GM23338 (cell line): ENCODE results near the gene TMEM207. TPM values are rescaled to one million over a fixed set of nuclear protein-coding genes. Genes with fewer than 3 reads are reported as not detected.

Experiments used
- ATAC-seq: fragments of 200-7000 bp; cut with Tn5 transposase; 3 replicates; pipeline ENCODE4 v1.9.1; 2020
- DNase-seq: peaks from one replicate; pipeline ENCODE4 v3.0.0-alpha.2; 2015; ENCODE audit warnings: low spot score
- H2AFZ ChIP-seq: fragments of 200-600 bp; sonication (generic); 2 replicates; pipeline ENCODE4 v1.8.0; 2016; ENCODE audit warnings: antibody characterized with exemption, mild to moderate bottlenecking, moderate library complexity
- H3F3A ChIP-seq: fragments of 200-600 bp; sonication (generic); replicated peaks from 2 replicates; pipeline ENCODE4 v1.8.0; 2017; ENCODE audit warnings: antibody characterized with exemption, mixed run types, low read depth
- H3K27ac ChIP-seq: fragments of 200-600 bp; sonication (generic); 2 replicates; pipeline ENCODE4 v1.6.1; 2016; ENCODE audit warnings: low read depth
- H3K27me3 ChIP-seq: fragments of 200-600 bp; sonication (generic); 2 replicates; pipeline ENCODE4 v1.8.0; 2016; ENCODE audit warnings: mild to moderate bottlenecking, mixed run types, moderate library complexity; ENCODE audit not compliant: insufficient read depth
- H3K36me3 ChIP-seq: fragments of 200-600 bp; sonication (generic); 2 replicates; pipeline ENCODE4 v1.8.0; 2016; ENCODE audit warnings: mild to moderate bottlenecking; ENCODE audit not compliant: insufficient read depth
- H3K4me1 ChIP-seq: fragments of 200-600 bp; sonication (generic); 2 replicates; pipeline ENCODE4 v1.8.0; 2016; ENCODE audit warnings: mild to moderate bottlenecking, moderate library complexity; ENCODE audit not compliant: insufficient read depth
- H3K4me2 ChIP-seq: fragments of 200-600 bp; sonication (generic); 2 replicates; pipeline ENCODE4 v1.7.1; 2017; ENCODE audit warnings: mixed run types
- H3K4me3 ChIP-seq: fragments of 200-600 bp; sonication (generic); 2 replicates; pipeline ENCODE4 v1.6.1; 2016; ENCODE audit warnings: mixed run types
- H3K79me2 ChIP-seq: fragments of 200-600 bp; sonication (generic); replicated peaks from 2 replicates; pipeline ENCODE4 v1.8.0; 2017; ENCODE audit warnings: mild to moderate bottlenecking; ENCODE audit not compliant: insufficient read depth
- H3K9me2 ChIP-seq: fragments of 200-600 bp; sonication (generic); 2 replicates; pipeline ENCODE4 v1.8.0; 2017; ENCODE audit not compliant: insufficient read depth
- H4K20me1 ChIP-seq: fragments of 200-600 bp; sonication (generic); replicated peaks from 2 replicates; pipeline ENCODE4 v1.8.0; 2017; ENCODE audit warnings: mild to moderate bottlenecking; ENCODE audit not compliant: insufficient read depth
- H3K27ac Mint-ChIP-seq: 2 replicates; pipeline ENCODE4 v1.8.0; 2020; ENCODE audit warnings: inconsistent platforms, mild to moderate bottlenecking, moderate library complexity, mixed read lengths
- H3K27me3 Mint-ChIP-seq: 3 replicates; pipeline ENCODE4 v1.8.0; 2022; ENCODE audit warnings: low read depth, mild to moderate bottlenecking, moderate library complexity, mixed read lengths, inconsistent platforms; ENCODE audit not compliant: insufficient read depth, poor library complexity
- H3K36me3 Mint-ChIP-seq: 3 replicates; pipeline ENCODE4 v1.8.0; 2021; ENCODE audit warnings: low read depth, mild to moderate bottlenecking, inconsistent platforms, moderate library complexity, mixed read lengths
- H3K4me1 Mint-ChIP-seq: 3 replicates; pipeline ENCODE4 v1.8.0; 2020; ENCODE audit warnings: mild to moderate bottlenecking, inconsistent platforms, mixed read lengths
- H3K4me3 Mint-ChIP-seq: 3 replicates; pipeline ENCODE4 v1.8.0; 2021; ENCODE audit warnings: moderate library complexity, mild to moderate bottlenecking, inconsistent platforms, mixed read lengths
- H3K9me3 Mint-ChIP-seq: 3 replicates; pipeline ENCODE4 v1.8.0; 2020; ENCODE audit warnings: moderate library complexity, mild to moderate bottlenecking, inconsistent platforms, mixed read lengths
- CREB1 ChIP-seq: fragments of 250-450 bp; sonication (Bioruptor Pico); IDR thresholded peaks from 2 replicates; pipeline ENCODE4 v1.5.0; 2020; ENCODE audit warnings: low read depth, mild to moderate bottlenecking, moderate library complexity
- CTCF ChIP-seq, 2 experiments: fragments of 200-600 bp in 1 of 2; sonication (generic) in 1 of 2; conservative IDR thresholded peaks; 2 replicates each; pipeline versions ENCODE4 v1.5.1 to v1.6.1; 2016 to 2017; ENCODE audit warnings: antibody characterized with exemption in 2 of 2, low read depth in 2 of 2, mild to moderate bottlenecking in 2 of 2, moderate library complexity in 1 of 2
- EZH2 ChIP-seq: fragments of 200-600 bp; sonication (generic); IDR thresholded peaks from one replicate; pipeline ENCODE4 v1.8.0; 2017; ENCODE audit warnings: antibody characterized with exemption, mild to moderate bottlenecking, low read depth; ENCODE audit not compliant: unreplicated experiment
- JUNB ChIP-seq: IDR thresholded peaks from one replicate; pipeline ENCODE4 v1.6.1; 2016; ENCODE audit warnings: antibody characterized with exemption; ENCODE audit not compliant: unreplicated experiment
- NANOG ChIP-seq: IDR thresholded peaks from 2 replicates; pipeline ENCODE4 v1.6.1; 2016; ENCODE audit warnings: antibody characterized with exemption, borderline replicate concordance
- REST ChIP-seq: IDR thresholded peaks from one replicate; pipeline ENCODE4 v1.6.1; 2018; ENCODE audit warnings: antibody characterized with exemption; ENCODE audit not compliant: unreplicated experiment
- STAT1 ChIP-seq: IDR thresholded peaks from one replicate; pipeline ENCODE4 v1.6.1; 2016; ENCODE audit warnings: antibody characterized with exemption; ENCODE audit not compliant: unreplicated experiment
- ZNF114 ChIP-seq: fragments of 250-450 bp; sonication (Bioruptor Pico); IDR thresholded peaks from 2 replicates; pipeline ENCODE4 v1.5.0; 2020; ENCODE audit warnings: mild to moderate bottlenecking, moderate library complexity
- ZNF331 ChIP-seq: fragments of 250-450 bp; sonication (Bioruptor Pico); IDR thresholded peaks from 2 replicates; pipeline ENCODE4 v1.5.0; 2020; ENCODE audit warnings: low read depth, mild to moderate bottlenecking, moderate library complexity
- polyA plus RNA-seq: library from polyadenylated mRNA; unstranded; fragments of >200 nt; fragmentation: Nextera tagmentation; extraction: Ambion mirVana; gene quantifications from 2 replicates; pipeline ENCODE4 v1.2.1, GENCODE V29; 2016
- total RNA-seq: library from RNA; depleted of rRNA; stranded (reverse); fragments of >200 nt; shearing (Covaris generic); gene quantifications from 2 replicates; pipeline ENCODE4 v1.2.3, GENCODE V29; 2014
- TF ChIP-seq, protein P1 (sequence below): fragments of 250-450 bp; sonication (Bioruptor Pico); IDR thresholded peaks from 2 replicates; pipeline ENCODE4 v1.5.0; 2020; ENCODE audit warnings: mild to moderate bottlenecking, moderate library complexity

TMEM207 gene
- total and polyA plus RNA-seq, 2 experiments from 2014 or later, result not detected

- TF ChIP-seq, protein P1, sequence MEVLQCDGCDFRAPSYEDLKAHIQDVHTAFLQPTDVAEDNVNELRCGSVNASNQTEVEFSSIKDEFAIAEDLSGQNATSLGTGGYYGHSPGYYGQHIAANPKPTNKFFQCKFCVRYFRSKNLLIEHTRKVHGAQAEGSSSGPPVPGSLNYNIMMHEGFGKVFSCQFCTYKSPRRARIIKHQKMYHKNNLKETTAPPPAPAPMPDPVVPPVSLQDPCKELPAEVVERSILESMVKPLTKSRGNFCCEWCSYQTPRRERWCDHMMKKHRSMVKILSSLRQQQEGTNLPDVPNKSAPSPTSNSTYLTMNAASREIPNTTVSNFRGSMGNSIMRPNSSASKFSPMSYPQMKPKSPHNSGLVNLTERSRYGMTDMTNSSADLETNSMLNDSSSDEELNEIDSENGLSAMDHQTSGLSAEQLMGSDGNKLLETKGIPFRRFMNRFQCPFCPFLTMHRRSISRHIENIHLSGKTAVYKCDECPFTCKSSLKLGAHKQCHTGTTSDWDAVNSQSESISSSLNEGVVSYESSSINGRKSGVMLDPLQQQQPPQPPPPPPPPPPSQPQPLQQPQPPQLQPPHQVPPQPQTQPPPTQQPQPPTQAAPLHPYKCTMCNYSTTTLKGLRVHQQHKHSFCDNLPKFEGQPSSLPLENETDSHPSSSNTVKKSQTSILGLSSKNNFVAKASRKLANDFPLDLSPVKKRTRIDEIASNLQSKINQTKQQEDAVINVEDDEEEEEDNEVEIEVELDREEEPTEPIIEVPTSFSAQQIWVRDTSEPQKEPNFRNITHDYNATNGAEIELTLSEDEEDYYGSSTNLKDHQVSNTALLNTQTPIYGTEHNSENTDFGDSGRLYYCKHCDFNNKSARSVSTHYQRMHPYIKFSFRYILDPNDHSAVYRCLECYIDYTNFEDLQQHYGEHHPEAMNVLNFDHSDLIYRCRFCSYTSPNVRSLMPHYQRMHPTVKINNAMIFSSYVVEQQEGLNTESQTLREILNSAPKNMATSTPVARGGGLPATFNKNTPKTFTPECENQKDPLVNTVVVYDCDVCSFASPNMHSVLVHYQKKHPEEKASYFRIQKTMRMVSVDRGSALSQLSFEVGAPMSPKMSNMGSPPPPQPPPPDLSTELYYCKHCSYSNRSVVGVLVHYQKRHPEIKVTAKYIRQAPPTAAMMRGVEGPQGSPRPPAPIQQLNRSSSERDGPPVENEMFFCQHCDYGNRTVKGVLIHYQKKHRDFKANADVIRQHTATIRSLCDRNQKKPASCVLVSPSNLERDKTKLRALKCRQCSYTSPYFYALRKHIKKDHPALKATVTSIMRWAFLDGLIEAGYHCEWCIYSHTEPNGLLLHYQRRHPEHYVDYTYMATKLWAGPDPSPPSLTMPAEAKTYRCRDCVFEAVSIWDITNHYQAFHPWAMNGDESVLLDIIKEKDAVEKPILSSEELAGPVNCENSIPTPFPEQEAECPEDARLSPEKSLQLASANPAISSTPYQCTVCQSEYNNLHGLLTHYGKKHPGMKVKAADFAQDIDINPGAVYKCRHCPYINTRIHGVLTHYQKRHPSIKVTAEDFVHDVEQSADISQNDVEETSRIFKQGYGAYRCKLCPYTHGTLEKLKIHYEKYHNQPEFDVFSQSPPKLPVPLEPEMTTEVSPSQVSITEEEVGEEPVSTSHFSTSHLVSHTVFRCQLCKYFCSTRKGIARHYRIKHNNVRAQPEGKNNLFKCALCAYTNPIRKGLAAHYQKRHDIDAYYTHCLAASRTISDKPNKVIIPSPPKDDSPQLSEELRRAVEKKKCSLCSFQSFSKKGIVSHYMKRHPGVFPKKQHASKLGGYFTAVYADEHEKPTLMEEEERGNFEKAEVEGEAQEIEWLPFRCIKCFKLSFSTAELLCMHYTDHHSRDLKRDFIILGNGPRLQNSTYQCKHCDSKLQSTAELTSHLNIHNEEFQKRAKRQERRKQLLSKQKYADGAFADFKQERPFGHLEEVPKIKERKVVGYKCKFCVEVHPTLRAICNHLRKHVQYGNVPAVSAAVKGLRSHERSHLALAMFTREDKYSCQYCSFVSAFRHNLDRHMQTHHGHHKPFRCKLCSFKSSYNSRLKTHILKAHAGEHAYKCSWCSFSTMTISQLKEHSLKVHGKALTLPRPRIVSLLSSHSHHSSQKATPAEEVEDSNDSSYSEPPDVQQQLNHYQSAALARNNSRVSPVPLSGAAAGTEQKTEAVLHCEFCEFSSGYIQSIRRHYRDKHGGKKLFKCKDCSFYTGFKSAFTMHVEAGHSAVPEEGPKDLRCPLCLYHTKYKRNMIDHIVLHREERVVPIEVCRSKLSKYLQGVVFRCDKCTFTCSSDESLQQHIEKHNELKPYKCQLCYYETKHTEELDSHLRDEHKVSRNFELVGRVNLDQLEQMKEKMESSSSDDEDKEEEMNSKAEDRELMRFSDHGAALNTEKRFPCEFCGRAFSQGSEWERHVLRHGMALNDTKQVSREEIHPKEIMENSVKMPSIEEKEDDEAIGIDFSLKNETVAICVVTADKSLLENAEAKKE (CRISPR knock-in tag), result no peak
- TF ChIP-seq CTCF (conservative IDR thresholded peaks at IDR 0.05; ENCODE audit: low read depth in 2 of 2), result no peak
Measured at GRCh38 chr3:190433626-190434025, 16.1 kb downstream of the TMEM207 start (continued).

- H3K4me2 ChIP-seq, result no peak overlapping the region
- H3K27ac Mint-ChIP-seq, result no peak overlapping the region
- no peaks in the 10 kb centered on the region for H3K4me1 ChIP-seq
- no peaks in the 10 kb centered on the region for H3K4me1 Mint-ChIP-seq
- H3K4me3 Mint-ChIP-seq, result no peak overlapping the region
- peaks cover 2% of the 10 kb centered on the region; the same call in 1 of the 3 replicates for H3K9me3 Mint-ChIP-seq
- no peak overlapping the region for H2AFZ ChIP-seq
- H3F3A ChIP-seq, result no peaks in the 10 kb centered on the region
- H3K36me3 ChIP-seq, result 0 out of 2 replicates have a peak, but pooled peaks cover 7% of the 10 kb centered on the region
- no peak overlapping the region for H3K4me3 ChIP-seq
- H3K27me3 ChIP-seq, result no peaks in the 10 kb centered on the region
- no peaks in the 10 kb centered on the region for H3K79me2 ChIP-seq
- H3K36me3 Mint-ChIP-seq, result no peaks in the 10 kb centered on the region
- DNase-seq, result no peak
- H3K27me3 Mint-ChIP-seq, result peaks cover 4% of the 10 kb centered on the region
- H4K20me1 ChIP-seq, result no peaks in the 10 kb centered on the region
- peaks cover 8% of the 10 kb centered on the region; the same call in 1 of the 2 replicates for H3K9me2 ChIP-seq
- H3K27ac ChIP-seq, result no peak overlapping the region
- ATAC-seq, result no peak
- TF ChIP-seq STAT1 (no peak), ZNF331 (CRISPR knock-in tag) (no peak), CREB1 (CRISPR knock-in tag) (no peak), ZNF114 (no peak), EZH2 (no peak), CTCF (conservative IDR thresholded peaks at IDR 0.05; ENCODE audit: low read depth in 2 of 2) (no peak), NANOG (no peak), REST (no peak), JUNB (no peak)
Measured at GRCh38 chr3:190432216-190432615, 17.5 kb downstream of the TMEM207 start.
